Liver (tissue), 3 donors: ENCODE measurements around the gene FGF3.

Experiments used
- JUND ChIP-seq, 2 donors: IDR thresholded peaks; 2 replicates each; pipeline ENCODE4 v1.6.1; 2016; ENCODE audit warnings: antibody characterized with exemption in 2 of 2
- RAD21 ChIP-seq, 2 donors: IDR thresholded peaks; 2 replicates each; pipeline ENCODE4 v1.6.1; 2016; ENCODE audit warnings: antibody characterized with exemption in 2 of 2, mild to moderate bottlenecking in 2 of 2
- TF ChIP-seq, protein P1 (sequence below): fragments of 150-350 bp; IDR thresholded peaks from 2 replicates; pipeline ENCODE4 v1.5.1; 2017; ENCODE audit warnings: improper control_type of control experiment, low read depth, low read length; ENCODE audit not compliant: missing input control
- donor health status: healthy.
- donor health status: healthy.

DNA sequence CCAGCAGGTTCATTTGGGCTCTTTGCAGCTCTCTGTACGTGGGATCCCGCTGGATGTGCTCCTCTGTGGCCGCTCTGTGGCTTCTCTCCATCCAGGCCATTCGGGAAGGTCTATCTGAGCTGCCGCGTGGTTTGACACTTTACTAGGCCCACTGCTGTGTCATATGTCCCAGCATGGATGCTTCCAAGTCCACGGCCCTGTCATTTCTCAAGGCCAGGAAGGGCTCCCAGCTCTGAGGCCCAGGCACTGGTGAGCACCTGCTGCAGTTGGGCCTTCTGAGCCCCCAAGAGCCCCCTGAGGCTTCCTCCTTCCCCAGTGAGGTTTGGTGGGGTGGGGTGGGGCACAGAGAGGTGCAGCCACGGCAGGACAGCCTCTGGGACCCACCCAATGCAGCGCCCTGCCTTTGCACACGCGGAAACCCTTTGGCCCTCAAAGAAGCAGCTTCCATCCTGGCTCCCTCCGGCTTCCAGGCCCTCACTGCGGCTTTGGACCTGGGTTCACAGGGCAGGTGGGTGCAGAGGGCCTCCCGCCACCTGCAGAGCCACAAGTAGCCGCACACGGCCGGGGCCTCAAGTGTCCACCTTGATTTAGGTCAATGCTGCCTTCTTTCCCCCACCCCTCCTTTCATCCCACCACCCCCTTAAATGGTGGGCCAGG lies 44.5 kb upstream of the FGF3 start:
- no peak for TF ChIP-seq RAD21 (IDR thresholded peaks at IDR 0.05)
- no peak for TF ChIP-seq JUND (IDR thresholded peaks at IDR 0.05)
- TF ChIP-seq, protein P1, sequence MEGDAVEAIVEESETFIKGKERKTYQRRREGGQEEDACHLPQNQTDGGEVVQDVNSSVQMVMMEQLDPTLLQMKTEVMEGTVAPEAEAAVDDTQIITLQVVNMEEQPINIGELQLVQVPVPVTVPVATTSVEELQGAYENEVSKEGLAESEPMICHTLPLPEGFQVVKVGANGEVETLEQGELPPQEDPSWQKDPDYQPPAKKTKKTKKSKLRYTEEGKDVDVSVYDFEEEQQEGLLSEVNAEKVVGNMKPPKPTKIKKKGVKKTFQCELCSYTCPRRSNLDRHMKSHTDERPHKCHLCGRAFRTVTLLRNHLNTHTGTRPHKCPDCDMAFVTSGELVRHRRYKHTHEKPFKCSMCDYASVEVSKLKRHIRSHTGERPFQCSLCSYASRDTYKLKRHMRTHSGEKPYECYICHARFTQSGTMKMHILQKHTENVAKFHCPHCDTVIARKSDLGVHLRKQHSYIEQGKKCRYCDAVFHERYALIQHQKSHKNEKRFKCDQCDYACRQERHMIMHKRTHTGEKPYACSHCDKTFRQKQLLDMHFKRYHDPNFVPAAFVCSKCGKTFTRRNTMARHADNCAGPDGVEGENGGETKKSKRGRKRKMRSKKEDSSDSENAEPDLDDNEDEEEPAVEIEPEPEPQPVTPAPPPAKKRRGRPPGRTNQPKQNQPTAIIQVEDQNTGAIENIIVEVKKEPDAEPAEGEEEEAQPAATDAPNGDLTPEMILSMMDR: no peak
